Vagina (tissue), 2 donors: ENCODE measurements around the gene DVL2. TPM values are rescaled to one million over a fixed set of nuclear protein-coding genes. Genes with fewer than 3 reads are reported as not detected.
A peak's percentile ranks its signal among the peaks of the same experiment; 100 is the strongest.
"Not testable (repeated sequence)": the region's sequence is repeated elsewhere in the genome, so short reads cannot be mapped to it uniquely, and the experiment has no call there.

Source experiments
- DNase-seq, 2 donors: peaks; one replicate each; pipeline ENCODE4 v3.0.0-alpha.2; 2017; ENCODE audit errors: extremely low spot score in 2 of 2
- H3K27ac ChIP-seq: fragments of 200-600 bp; sonication (generic); one replicate; pipeline ENCODE4 v1.5.1; 2019
- H3K27me3 ChIP-seq: fragments of 200-600 bp; sonication (generic); one replicate; pipeline ENCODE4 v1.5.1; 2019
- H3K36me3 ChIP-seq, 2 donors: fragments of 200-600 bp; sonication (generic); one replicate each; pipeline ENCODE4 v1.5.1; 2017 to 2019
- H3K4me1 ChIP-seq: fragments of 200-600 bp; sonication (generic); one replicate; pipeline ENCODE4 v1.5.1; 2019
- H3K4me3 ChIP-seq, 2 donors: fragments of 200-600 bp; sonication (generic); 1 replicate in 1 of 2; 2 replicates in 1 of 2; pipeline ENCODE4 v1.5.1; 2016 to 2019
- H3K9me3 ChIP-seq: fragments of 200-600 bp; sonication (generic); one replicate; pipeline ENCODE4 v1.5.1; 2019
- POLR2A ChIP-seq, 2 donors: fragments of 450-650 bp; IDR thresholded peaks; one replicate each; pipeline ENCODE4 v1.6.1; 2017; ENCODE audit warnings: antibody characterized with exemption in 2 of 2, mild to moderate bottlenecking in 2 of 2, moderate library complexity in 2 of 2
- POLR2AphosphoS5 ChIP-seq, 2 donors: sonication (generic); formaldehyde crosslinking; IDR thresholded peaks; one replicate each; pipeline ENCODE4 v1.9.0; 2017; ENCODE audit warnings: antibody characterized with exemption in 2 of 2, mild to moderate bottlenecking in 2 of 2, low read depth in 1 of 2; ENCODE audit not compliant: insufficient read depth in 1 of 2
- intact Hi-C: fragments of 100-400 bp; cut with DNase I; formaldehyde crosslinking; loops from one replicate; pipeline ENCODE4 v1.15.1; 2023
- total RNA-seq: library from RNA; depleted of rRNA; stranded (reverse); fragments of >200 nt; gene quantifications from one replicate; pipeline ENCODE4 v1.2.3, GENCODE V29; 2016
- TF ChIP-seq, protein P1 (sequence below), 3 experiments: fragments of 450-650 bp in 2 of 3; fragments of 200-600 bp in 1 of 3; sonication (generic) in 1 of 3; IDR thresholded peaks; one replicate each; pipeline ENCODE4 v1.5.1; 2017 to 2019; ENCODE audit warnings: antibody characterized with exemption in 3 of 3, mild to moderate bottlenecking in 2 of 3, moderate library complexity in 2 of 3

Gene DVL2
- total RNA-seq, 1 donor from 2014 or later = 53.0 TPM

DNA sequence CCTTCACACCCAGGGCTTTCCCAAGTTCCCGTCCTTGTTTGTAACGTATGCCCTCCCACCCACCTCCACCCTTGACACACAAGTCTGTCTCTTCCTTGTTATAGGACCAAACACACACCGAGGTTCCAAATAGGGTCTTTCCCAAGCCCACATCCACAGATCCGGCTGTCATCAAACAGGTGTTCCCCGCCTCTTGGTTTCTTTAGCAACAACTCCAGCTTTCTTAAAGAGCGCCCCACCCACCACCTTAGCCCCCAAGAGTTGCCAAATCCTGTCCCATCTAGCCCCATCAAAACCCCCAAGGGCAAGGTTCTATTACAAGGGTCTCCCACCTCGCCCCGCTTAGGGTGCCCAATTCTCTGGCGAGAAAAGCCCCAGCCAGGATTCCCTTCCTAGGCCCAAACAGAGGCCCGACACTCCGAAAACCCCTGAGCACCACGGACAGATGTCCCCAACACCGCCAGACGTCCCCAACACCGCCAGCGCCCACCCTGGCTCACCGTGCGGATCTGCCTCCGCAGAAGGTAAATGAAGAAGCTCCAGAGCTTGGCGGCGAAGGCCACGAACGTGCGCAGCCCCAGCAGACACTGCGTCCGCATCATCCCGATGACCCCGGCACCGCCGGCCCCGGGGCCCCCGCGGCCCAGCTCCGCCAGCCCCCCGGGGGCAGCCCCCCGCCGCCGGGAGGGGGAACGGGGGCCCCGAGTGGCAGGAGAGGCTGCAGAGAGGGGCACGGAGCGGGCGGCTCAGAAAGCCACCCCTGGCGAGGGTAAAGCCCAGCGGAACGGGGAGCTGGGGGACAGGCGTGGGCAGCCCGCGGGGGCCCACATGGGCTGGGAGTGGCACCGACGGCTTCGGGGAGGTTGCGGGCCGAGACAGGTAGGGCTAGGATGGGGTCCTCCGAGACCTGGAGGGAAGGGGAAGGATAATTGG is 16.6 kb upstream of the DVL2 start:
- Histone ChIP-seq H3K36me3 (peaks cover 0 to 22% of the 10 kb centered on the region in 2 donors), H3K27me3 (no peaks in the 10 kb centered on the region), H3K4me1 (peaks cover 50% of the 10 kb centered on the region), H3K9me3 (no peaks in the 10 kb centered on the region), H3K27ac (peak overlapping the region; percentile 99), H3K4me3 (peak overlapping the region; percentile 92 to 99)
- peak in 1 of 2 donors; percentile 88 for DNase-seq
- no peak for TF ChIP-seq POLR2A (IDR thresholded peaks at IDR 0.05)
- no peak for TF ChIP-seq POLR2AphosphoS5 (IDR thresholded peaks at IDR 0.05; ENCODE audit: insufficient read depth in 1 of 2, low read depth in 1 of 2)
- TF ChIP-seq, protein P1, sequence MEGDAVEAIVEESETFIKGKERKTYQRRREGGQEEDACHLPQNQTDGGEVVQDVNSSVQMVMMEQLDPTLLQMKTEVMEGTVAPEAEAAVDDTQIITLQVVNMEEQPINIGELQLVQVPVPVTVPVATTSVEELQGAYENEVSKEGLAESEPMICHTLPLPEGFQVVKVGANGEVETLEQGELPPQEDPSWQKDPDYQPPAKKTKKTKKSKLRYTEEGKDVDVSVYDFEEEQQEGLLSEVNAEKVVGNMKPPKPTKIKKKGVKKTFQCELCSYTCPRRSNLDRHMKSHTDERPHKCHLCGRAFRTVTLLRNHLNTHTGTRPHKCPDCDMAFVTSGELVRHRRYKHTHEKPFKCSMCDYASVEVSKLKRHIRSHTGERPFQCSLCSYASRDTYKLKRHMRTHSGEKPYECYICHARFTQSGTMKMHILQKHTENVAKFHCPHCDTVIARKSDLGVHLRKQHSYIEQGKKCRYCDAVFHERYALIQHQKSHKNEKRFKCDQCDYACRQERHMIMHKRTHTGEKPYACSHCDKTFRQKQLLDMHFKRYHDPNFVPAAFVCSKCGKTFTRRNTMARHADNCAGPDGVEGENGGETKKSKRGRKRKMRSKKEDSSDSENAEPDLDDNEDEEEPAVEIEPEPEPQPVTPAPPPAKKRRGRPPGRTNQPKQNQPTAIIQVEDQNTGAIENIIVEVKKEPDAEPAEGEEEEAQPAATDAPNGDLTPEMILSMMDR (IDR thresholded peaks at IDR 0.05) = no peak
- intact Hi-C loops = loop anchor here (10.0 kb wide), 1 partner anchor 314 kb away; the partner anchor contains the start of gene SENP3

DNA sequence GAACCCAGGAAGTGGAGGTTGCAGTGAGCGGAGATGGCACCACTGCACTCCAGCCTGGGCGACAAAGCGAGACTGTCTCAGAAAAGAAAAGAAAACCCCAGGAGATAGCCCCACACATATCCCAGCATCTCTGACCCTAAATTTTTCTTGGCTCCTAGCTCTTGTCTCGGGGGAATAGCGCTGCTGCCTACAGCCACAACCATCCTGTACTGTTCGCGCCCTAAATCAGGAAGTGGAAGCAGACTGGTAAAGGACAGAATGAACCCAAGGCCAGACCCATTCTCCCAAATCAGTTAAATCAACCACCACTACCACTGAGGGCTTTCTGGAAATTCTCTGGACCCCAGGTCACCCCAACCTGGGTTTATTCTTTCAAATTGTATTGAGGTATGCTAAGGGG is 15.5 kb upstream of the DVL2 start:
- intact Hi-C loops = loop anchor here (10.0 kb wide), 1 partner anchor 315 kb away; the partner anchor contains the start of gene SENP3
- Histone ChIP-seq H3K27me3 (no peaks in the 10 kb centered on the region), H3K36me3 (peaks cover 0 to 21% of the 10 kb centered on the region in 2 donors), H3K9me3 (no peaks in the 10 kb centered on the region), H3K4me3 (peak overlapping the region; percentile 92 to 99), H3K27ac (no peak overlapping the region), H3K4me1 (peaks cover 50% of the 10 kb centered on the region)
- DNase-seq = no peak
- no peak for TF ChIP-seq POLR2AphosphoS5 (IDR thresholded peaks at IDR 0.05; ENCODE audit: insufficient read depth in 1 of 2, low read depth in 1 of 2)
- TF ChIP-seq, protein P1 (IDR thresholded peaks at IDR 0.05) = no peak
- TF ChIP-seq POLR2A (IDR thresholded peaks at IDR 0.05) = no peak

DNA sequence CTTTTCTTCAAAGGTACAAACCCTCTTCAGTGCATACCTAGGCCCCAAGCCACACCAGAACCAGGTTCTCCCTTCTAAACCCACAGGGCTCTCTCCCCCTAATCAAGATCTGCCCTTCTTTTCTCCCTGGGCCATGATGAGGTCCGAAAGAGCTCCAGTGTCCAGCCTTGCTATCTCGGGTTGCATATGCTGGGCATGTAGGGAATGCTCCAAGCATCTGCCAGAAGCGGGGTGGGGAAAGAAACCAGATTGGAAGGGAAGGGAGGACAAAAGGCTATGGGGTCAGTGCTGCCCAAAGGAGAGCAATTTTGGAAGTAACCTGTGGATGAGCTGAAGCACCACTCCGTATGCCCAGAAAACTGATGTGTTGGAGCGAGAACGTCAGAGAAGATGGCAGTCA is 14.9 kb upstream of the DVL2 start:
- Histone ChIP-seq H3K9me3 (no peaks in the 10 kb centered on the region), H3K4me1 (peaks cover 50% of the 10 kb centered on the region), H3K27ac (no peak overlapping the region), H3K27me3 (no peaks in the 10 kb centered on the region), H3K36me3 (peaks cover 0 to 28% of the 10 kb centered on the region in 2 donors), H3K4me3 (no peak overlapping the region)
- no peak for DNase-seq
- intact Hi-C loops = no loop called here
- TF ChIP-seq POLR2A (IDR thresholded peaks at IDR 0.05) = no peak
- TF ChIP-seq, protein P1 (IDR thresholded peaks at IDR 0.05) = no peak

DNA sequence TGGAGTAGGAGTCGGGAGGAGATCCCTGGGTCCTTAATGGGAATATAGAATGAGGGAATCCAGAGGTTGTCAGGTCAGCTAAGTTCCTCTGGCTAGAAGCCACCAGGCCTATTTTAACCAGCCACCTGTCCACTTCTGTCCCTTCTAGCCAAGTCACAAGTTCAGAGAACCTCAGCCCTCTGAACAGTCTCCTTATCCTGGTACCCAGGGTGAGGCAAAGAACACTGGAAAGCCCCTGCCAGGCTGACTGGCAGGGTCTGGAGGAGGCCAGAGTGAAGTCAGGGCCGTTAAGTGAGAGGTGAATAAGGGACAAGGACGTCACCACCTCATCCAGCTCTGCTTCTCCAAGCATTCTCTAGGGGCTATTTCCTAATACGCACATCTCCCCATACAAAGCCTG is 14.5 kb upstream of the DVL2 start:
- TF ChIP-seq POLR2AphosphoS5 (IDR thresholded peaks at IDR 0.05; ENCODE audit: insufficient read depth in 1 of 2, low read depth in 1 of 2) (no peak), POLR2A (IDR thresholded peaks at IDR 0.05) (no peak)
- TF ChIP-seq, protein P1 (IDR thresholded peaks at IDR 0.05) = no peak
- intact Hi-C loops = no loop called here
- DNase-seq = no peak
- peaks cover 0 to 30% of the 10 kb centered on the region in 2 donors for H3K36me3 ChIP-seq
- H3K27me3 ChIP-seq = no peaks in the 10 kb centered on the region
- no peak overlapping the region for H3K4me3 ChIP-seq
- no peak overlapping the region for H3K27ac ChIP-seq
- H3K9me3 ChIP-seq = no peaks in the 10 kb centered on the region
- peaks cover 49% of the 10 kb centered on the region for H3K4me1 ChIP-seq

DNA sequence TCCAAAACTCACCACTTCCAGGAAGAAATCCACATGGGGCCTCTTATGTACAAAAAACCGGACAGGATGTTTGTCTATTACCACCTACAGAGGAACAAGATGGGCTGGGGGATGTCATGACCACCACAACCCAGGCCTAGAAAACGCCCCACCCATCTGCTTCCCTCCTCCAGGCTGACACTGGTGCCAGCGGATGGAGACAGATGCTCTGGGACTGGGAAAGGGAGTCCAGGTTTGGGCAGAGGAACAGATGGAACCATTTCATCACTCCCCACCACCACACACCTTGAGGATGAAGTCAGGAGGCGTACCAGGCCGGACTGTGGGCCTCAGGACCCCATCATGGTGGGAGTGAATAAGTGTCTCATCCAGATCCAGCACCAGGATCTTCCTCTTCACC is 12.5 kb upstream of the DVL2 start:
- no peak for DNase-seq
- H3K4me3 ChIP-seq = no peak overlapping the region
- H3K4me1 ChIP-seq = peaks cover 42% of the 10 kb centered on the region
- H3K27me3 ChIP-seq = no peaks in the 10 kb centered on the region
- peaks cover 0 to 30% of the 10 kb centered on the region in 2 donors for H3K36me3 ChIP-seq
- TF ChIP-seq, protein P1 (IDR thresholded peaks at IDR 0.05) = no peak
- no peak for TF ChIP-seq POLR2A (IDR thresholded peaks at IDR 0.05)
- TF ChIP-seq POLR2AphosphoS5 (IDR thresholded peaks at IDR 0.05; ENCODE audit: insufficient read depth in 1 of 2, low read depth in 1 of 2) = no peak
- H3K9me3 ChIP-seq = no peaks in the 10 kb centered on the region
- H3K27ac ChIP-seq = no peak overlapping the region
- intact Hi-C loops = no loop called here

DNA sequence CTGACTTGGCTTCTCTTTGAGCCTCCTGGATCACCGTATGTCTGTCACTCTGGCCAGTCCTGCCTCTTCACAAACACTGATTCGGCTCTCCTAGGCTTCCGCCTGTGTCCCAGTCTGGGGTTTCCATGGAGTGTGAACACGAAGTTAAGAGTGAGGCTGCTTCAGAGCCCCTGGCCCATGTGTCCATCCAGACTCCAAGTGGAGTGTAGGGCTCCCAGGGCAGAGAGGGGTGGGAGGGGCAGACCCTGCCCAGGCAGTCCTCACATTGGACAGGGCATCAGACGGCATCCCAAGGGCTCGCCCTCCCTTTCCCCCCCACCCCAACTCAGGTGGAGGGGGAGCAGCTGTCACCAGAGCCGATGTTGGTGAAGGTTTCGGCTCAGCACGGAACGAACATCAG is 9.5 kb upstream of the DVL2 start:
- Histone ChIP-seq H3K4me1 (peaks cover 39% of the 10 kb centered on the region), H3K36me3 (peaks cover 0 to 42% of the 10 kb centered on the region in 2 donors), H3K27ac (peak overlapping the region; percentile 99)
- H3K27me3 ChIP-seq, H3K9me3 ChIP-seq, H3K4me3 ChIP-seq, intact Hi-C loops, DNase-seq: not testable (repeated sequence)
